GM19397 (cell line): ENCODE data around the gene TNFRSF4.

Experiments used
- ATAC-seq: cut with Tn5 transposase; IDR thresholded peaks from one replicate; pipeline ENCODE4 v1.9.1; 2021; ENCODE audit warnings: mild to moderate bottlenecking, moderate library complexity; ENCODE audit not compliant: unreplicated experiment

The TNFRSF4 gene

GRCh38 chr1:1245817-1246576 lies 32.0 kb upstream of the TNFRSF4 start:
- no peak for ATAC-seq

- ATAC-seq = no peak
Observed at GRCh38 chr1:1245178-1245816, 31.3 kb upstream of the TNFRSF4 start.

- no peak for ATAC-seq
Observed at GRCh38 chr1:1244192-1244811, 30.3 kb upstream of the TNFRSF4 start.

- ATAC-seq = no peak
Observed at GRCh38 chr1:1243807-1244191, 29.8 kb upstream of the TNFRSF4 start.

- no peak for ATAC-seq
Observed at GRCh38 chr1:1243266-1243660, 29.3 kb upstream of the TNFRSF4 start.

- no peak for ATAC-seq
Observed at GRCh38 chr1:1242461-1243265, 28.7 kb upstream of the TNFRSF4 start.

- ATAC-seq = no peak
Observed at GRCh38 chr1:1241588-1242219, 27.8 kb upstream of the TNFRSF4 start.

GRCh38 chr1:1240822-1241587 lies 27.1 kb upstream of the TNFRSF4 start:
- no peak for ATAC-seq

GRCh38 chr1:1240348-1240732 lies 26.4 kb upstream of the TNFRSF4 start:
- no peak for ATAC-seq

- ATAC-seq = no peak
Observed at GRCh38 chr1:1239614-1240347, 25.8 kb upstream of the TNFRSF4 start.

- ATAC-seq = no peak
Observed at GRCh38 chr1:1239227-1239613, 25.3 kb upstream of the TNFRSF4 start.

GRCh38 chr1:1238702-1239178 lies 24.8 kb upstream of the TNFRSF4 start:
- no peak for ATAC-seq

- no peak for ATAC-seq
Observed at GRCh38 chr1:1237874-1238701, 24.1 kb upstream of the TNFRSF4 start.

- no peak for ATAC-seq
Observed at GRCh38 chr1:1236945-1237873, 23.3 kb upstream of the TNFRSF4 start.

GRCh38 chr1:1236176-1236763 lies 22.3 kb upstream of the TNFRSF4 start:
- no peak for ATAC-seq

GRCh38 chr1:1235016-1235744 lies 21.2 kb upstream of the TNFRSF4 start:
- no peak for ATAC-seq
